Activated CD4-positive, alpha-beta T cell treated with anti-CD3 and anti-CD28 coated beads, Interleukin-2, amount 10 ng/mL, durations not matched to agents 7 days and 5 days (primary cell): ENCODE measurements around the gene SSUH2. TPM values are rescaled to one million over a fixed set of nuclear protein-coding genes. Genes with fewer than 3 reads are reported as not detected.

Experiments used
- CTCF ChIA-PET: fragments of 350-600 bp; sonication (Branson Sonifier 250); formaldehyde crosslinking; loops from one replicate; lab custom pipeline; 2021; ENCODE audit warnings: antibody characterized with exemption; lab: Charles Lee
- POLR2A ChIA-PET: fragments of 350-600 bp; sonication (Branson Sonifier 250); formaldehyde crosslinking; loops from one replicate; lab custom pipeline; 2021; ENCODE audit warnings: antibody characterized with exemption; lab: Charles Lee
- DNase-seq: peaks from one replicate; pipeline ENCODE4 v3.0.0-alpha.2; 2020
- H3K27ac Mint-ChIP-seq: one replicate; pipeline ENCODE4 v1.8.0; 2021; ENCODE audit warnings: mild to moderate bottlenecking, moderate library complexity, mixed read lengths
- H3K27me3 Mint-ChIP-seq: one replicate; pipeline ENCODE4 v1.8.0; 2021; ENCODE audit warnings: mixed read lengths
- H3K36me3 Mint-ChIP-seq: one replicate; pipeline ENCODE4 v1.8.0; 2021; ENCODE audit warnings: low read depth, mixed read lengths
- H3K4me1 Mint-ChIP-seq: one replicate; pipeline ENCODE4 v1.8.0; 2021; ENCODE audit warnings: mixed read lengths
- H3K4me3 Mint-ChIP-seq: one replicate; pipeline ENCODE4 v1.8.0; 2021; ENCODE audit warnings: mild to moderate bottlenecking, moderate library complexity, mixed read lengths
- H3K9me3 Mint-ChIP-seq: one replicate; pipeline ENCODE4 v1.8.0; 2021; ENCODE audit warnings: mixed read lengths
- total RNA-seq, 2 experiments: library from RNA; stranded (reverse); gene quantifications; one replicate each; pipeline ENCODE4 v1.2.3, GENCODE V29; 2021

Gene SSUH2
- total RNA-seq, 2 experiments from 2014 or later, result not detected

DNA sequence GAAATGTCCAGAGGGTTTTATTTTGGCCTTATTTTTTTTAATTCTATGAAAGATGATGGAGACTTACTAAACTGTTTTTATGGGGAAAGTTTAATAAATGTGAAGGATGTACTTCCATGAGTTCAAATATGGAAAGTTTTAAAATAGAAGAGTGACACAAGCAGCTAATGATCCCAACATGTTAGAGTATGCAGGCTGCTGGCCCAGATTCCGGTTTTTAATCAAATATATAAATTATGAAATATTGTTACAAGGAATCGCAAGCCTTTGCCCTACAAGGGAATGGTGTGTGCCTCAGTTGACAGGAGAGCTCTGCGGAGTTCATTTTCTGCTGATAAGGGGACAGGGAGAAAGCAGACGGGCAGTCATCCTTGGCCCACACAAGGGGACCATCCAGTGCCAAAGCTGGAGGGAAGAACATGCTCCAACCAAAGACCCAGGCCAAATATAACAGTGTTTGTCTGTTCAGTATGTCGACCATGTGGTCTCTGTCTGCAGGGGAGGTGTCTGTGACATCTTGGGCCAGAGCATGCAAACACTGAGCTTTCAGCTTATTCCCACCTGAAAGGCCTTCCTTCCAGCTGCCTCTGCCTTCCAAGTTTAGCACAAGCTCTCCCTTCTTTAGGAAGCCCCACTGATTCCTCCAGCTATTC, 69.8 kb downstream of the SSUH2 start:
- Mint-ChIP-seq H3K36me3 (no peaks in the 10 kb centered on the region), H3K9me3 (no peaks in the 10 kb centered on the region), H3K27me3 (peaks cover 1% of the 10 kb centered on the region), H3K4me3 (no peak overlapping the region), H3K4me1 (peaks cover 14% of the 10 kb centered on the region), H3K27ac (no peak overlapping the region)
- no peak for DNase-seq
- CTCF ChIA-PET, result no interaction called here
- POLR2A ChIA-PET, result no interaction called here

DNA sequence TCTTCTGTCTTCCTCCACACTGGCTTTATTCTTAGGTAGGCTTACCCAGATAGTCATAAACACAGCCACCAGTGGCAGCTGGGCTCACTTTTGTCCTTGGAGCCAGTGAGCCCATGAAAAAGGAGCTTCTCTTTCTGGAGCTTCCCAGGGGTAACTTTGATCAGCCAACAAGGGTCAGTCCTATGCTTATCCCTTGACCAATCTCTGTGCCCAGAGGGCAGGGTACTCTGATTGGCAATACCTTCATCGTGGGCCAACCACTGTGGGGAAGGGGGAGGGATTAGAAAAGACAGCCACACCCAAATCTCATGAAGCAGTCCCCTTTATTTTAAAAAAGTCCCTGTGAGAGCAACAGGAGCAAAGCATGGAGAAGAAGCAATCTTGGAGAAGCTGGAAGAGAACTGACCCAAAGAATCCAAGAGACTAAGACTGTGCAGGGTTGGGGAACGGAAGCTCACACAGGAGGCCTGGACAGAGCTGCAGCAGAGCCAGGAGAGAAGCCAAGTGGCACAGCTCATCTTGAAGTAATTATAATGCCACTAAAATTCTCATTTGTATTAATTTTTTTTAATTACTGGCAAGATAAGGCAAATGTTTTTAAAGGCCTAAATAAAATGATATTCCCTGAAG, 70.4 kb downstream of the SSUH2 start:
- ChIA-PET POLR2A (no interaction called here), CTCF (no interaction called here)
- no peak overlapping the region for H3K27ac Mint-ChIP-seq
- H3K4me3 Mint-ChIP-seq, result no peak overlapping the region
- H3K9me3 Mint-ChIP-seq, result no peaks in the 10 kb centered on the region
- H3K36me3 Mint-ChIP-seq, result no peaks in the 10 kb centered on the region
- DNase-seq, result no peak
- H3K27me3 Mint-ChIP-seq, result peaks cover 1% of the 10 kb centered on the region
- peaks cover 14% of the 10 kb centered on the region for H3K4me1 Mint-ChIP-seq

DNA sequence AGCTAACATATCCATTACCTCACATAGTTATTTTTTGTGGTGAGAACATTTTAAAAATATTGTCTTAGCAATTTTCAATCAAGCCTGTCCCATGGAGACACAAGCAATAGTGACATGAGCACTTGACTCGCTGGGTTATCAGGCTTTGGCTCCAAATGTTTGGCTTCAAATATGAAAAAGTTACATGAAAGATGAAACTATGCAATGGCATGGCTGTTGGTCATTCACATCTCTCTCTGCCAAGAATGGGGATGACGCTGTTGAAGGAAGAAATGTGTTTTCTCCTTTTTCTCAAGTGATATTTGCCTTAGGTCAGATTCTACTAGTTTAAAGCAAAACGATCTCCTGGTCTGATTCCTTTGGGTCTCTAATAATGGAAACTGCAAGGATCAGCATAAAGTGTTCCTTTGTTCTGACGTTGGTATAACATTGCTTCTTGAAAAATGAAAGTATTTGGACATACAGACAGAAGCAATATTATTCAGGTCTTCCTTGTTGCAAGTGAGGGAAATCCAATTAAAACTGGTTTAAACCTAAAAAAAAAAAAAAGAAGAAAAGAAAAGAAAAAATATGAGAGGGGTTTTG, 71.2 kb downstream of the SSUH2 start:
- no peak for DNase-seq
- ChIA-PET POLR2A (no interaction called here), CTCF (no interaction called here)
- Mint-ChIP-seq H3K36me3 (no peaks in the 10 kb centered on the region), H3K4me1 (peaks cover 14% of the 10 kb centered on the region), H3K9me3 (no peaks in the 10 kb centered on the region), H3K4me3 (no peak overlapping the region), H3K27me3 (peaks cover 1% of the 10 kb centered on the region), H3K27ac (no peak overlapping the region)

DNA sequence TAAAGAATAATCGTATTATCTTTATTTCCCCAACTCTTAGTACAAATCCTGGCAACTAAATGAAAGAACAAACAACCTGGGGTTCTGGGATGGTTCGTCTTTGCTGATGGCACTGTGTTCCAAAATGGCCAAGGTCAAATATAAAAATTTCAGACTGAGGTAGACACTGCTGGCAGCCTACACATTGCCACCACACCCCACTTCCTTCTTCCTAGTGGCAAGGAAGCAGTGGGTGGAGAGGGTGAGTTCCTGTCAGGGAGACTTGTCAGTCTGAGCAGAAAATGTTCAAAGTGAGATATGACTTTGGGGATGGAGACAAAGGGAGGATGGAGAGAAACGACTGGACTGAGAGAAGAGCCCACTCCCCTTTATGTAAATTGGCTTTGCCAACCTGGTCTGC, 73.3 kb downstream of the SSUH2 start:
- H3K36me3 Mint-ChIP-seq, result no peaks in the 10 kb centered on the region
- no peak overlapping the region for H3K4me3 Mint-ChIP-seq
- no peak overlapping the region for H3K27ac Mint-ChIP-seq
- peaks cover 14% of the 10 kb centered on the region for H3K4me1 Mint-ChIP-seq
- H3K27me3 Mint-ChIP-seq, result peaks cover 1% of the 10 kb centered on the region
- POLR2A ChIA-PET, result no interaction called here
- H3K9me3 Mint-ChIP-seq, result no peaks in the 10 kb centered on the region
- peak; percentile 9 for DNase-seq
- CTCF ChIA-PET, result no interaction called here

Other genes starting within 250 kb of the SSUH2 start
- 1 to 10 TPM in 1 of 2 experiments, under 1 TPM in 1; 0.99 to 1.1 TPM for gene LMCD1, start 143.0 kb downstream of the SSUH2 start, total RNA-seq
- gene CAV3, start 89.0 kb upstream of the SSUH2 start, total RNA-seq, result not detected
- gene OXTR, start 124.8 kb upstream of the SSUH2 start, total RNA-seq, result under 1 TPM; 0.65 to 0.82 TPM